Endothelial cell of umbilical vein (primary cell): ENCODE results near the gene FCN1. TPM values are rescaled to one million over a fixed set of nuclear protein-coding genes. Genes with fewer than 3 reads are reported as not detected.

Experiments
- BruUV-seq: library from RNA; stranded (reverse); fragments of 400-500 nt; replicated peaks from 2 replicates; lab custom pipeline; 2021; lab: Mats Ljungman, UMichigan
- CTCF ChIA-PET: fragments of 300-600, 350-600 bp; sonication (Branson Sonifier 250); formaldehyde crosslinking; loops from one replicate; lab custom pipeline; 2021; ENCODE audit warnings: antibody characterized with exemption, inconsistent platforms; lab: Charles Lee
- POLR2A ChIA-PET: fragments of 300-600, 350-600 bp; sonication (Branson Sonifier 250); formaldehyde crosslinking; loops from one replicate; lab custom pipeline; 2021; ENCODE audit warnings: antibody characterized with exemption, inconsistent platforms; lab: Charles Lee
- DNase-seq: peaks from one replicate; pipeline ENCODE4 v3.0.0-alpha.2; 2011; ENCODE audit warnings: low read depth, low spot score
- FAIRE-seq: peaks from 2 replicates; lab custom pipeline; 2011; peaks lifted over from hg19 to GRCh38; lab: Jason Lieb, UNC
- H2AFZ ChIP-seq: 2 replicates; pipeline ENCODE4 v1.6.0; 2012; ENCODE audit warnings: low read depth, low read length, control low read depth, inconsistent platforms
- H3K27ac ChIP-seq: 2 replicates; pipeline ENCODE4 v1.5.1; 2011; ENCODE audit warnings: low read depth, mild to moderate bottlenecking, control low read depth, low read length, moderate library complexity; ENCODE audit not compliant: insufficient read depth
- H3K27me3 ChIP-seq, 2 experiments: 2 replicates each; pipeline versions ENCODE4 v1.6.0 to v1.6.1; 2011; ENCODE audit warnings: low read length in 2 of 2, mixed read lengths in 1 of 2; ENCODE audit not compliant: control insufficient read depth in 2 of 2, insufficient read depth in 2 of 2
- H3K36me3 ChIP-seq, 2 experiments: 2 replicates in 1 of 2; 3 replicates in 1 of 2; pipeline ENCODE4 v1.5.1; 2011; ENCODE audit warnings: low read length in 2 of 2, mild to moderate bottlenecking in 1 of 2, moderate library complexity in 1 of 2; ENCODE audit not compliant: control insufficient read depth in 2 of 2, insufficient read depth in 2 of 2; ENCODE audit errors: extremely low read depth in 1 of 2
- H3K4me1 ChIP-seq: 3 replicates; pipeline ENCODE4 v1.5.1; 2011; ENCODE audit warnings: mild to moderate bottlenecking, low read length; ENCODE audit not compliant: control insufficient read depth, insufficient read depth; ENCODE audit errors: extremely low read depth
- H3K4me2 ChIP-seq: 2 replicates; pipeline ENCODE4 v1.6.1; 2011; ENCODE audit warnings: low read length, control low read depth, mixed read lengths; ENCODE audit not compliant: insufficient read depth
- H3K4me3 ChIP-seq, 3 experiments: fragments of 200-600 bp in 1 of 3; sonication (generic), shearing (Covaris generic) in 1 of 3; replicated peaks in 1 of 3; 2 replicates each; pipeline ENCODE4 v1.5.1; 2011 to 2016; ENCODE audit warnings: control low read depth in 3 of 3, low read length in 3 of 3, mild to moderate bottlenecking in 2 of 3, inconsistent platforms in 1 of 3, low read depth in 1 of 3, moderate library complexity in 1 of 3; ENCODE audit not compliant: insufficient read depth in 1 of 3
- H3K79me2 ChIP-seq: 2 replicates; pipeline ENCODE4 v1.6.0; 2012; ENCODE audit warnings: low read length, inconsistent platforms; ENCODE audit not compliant: control insufficient read depth, insufficient read depth
- H3K9ac ChIP-seq: replicated peaks from 2 replicates; pipeline ENCODE3; 2011; ENCODE audit warnings: low read length, control low read depth; ENCODE audit not compliant: insufficient read depth; ENCODE audit errors: extremely low read depth
- H3K9me1 ChIP-seq: replicated peaks from 3 replicates; pipeline ENCODE4 v1.6.0; 2011; ENCODE audit warnings: mild to moderate bottlenecking, low read length; ENCODE audit not compliant: control insufficient read depth, insufficient read depth; ENCODE audit errors: extremely low read depth
- H3K9me3 ChIP-seq: replicated peaks from 2 replicates; pipeline ENCODE4 v1.5.1; 2012; ENCODE audit warnings: low read length, inconsistent platforms; ENCODE audit not compliant: control insufficient read depth, insufficient read depth
- H4K20me1 ChIP-seq: replicated peaks from 2 replicates; pipeline ENCODE3; 2011; ENCODE audit warnings: mild to moderate bottlenecking, low read length; ENCODE audit not compliant: control insufficient read depth, insufficient read depth; ENCODE audit errors: extremely low read depth
- EZH2 ChIP-seq: IDR thresholded peaks from 2 replicates; pipeline ENCODE4 v1.6.1; 2012; ENCODE audit warnings: borderline replicate concordance, low read depth, mild to moderate bottlenecking, moderate library complexity, low read length, inconsistent platforms; ENCODE audit not compliant: severe bottlenecking
- FOS ChIP-seq: IDR thresholded peaks from 2 replicates; pipeline ENCODE4 v1.6.1; 2011; ENCODE audit warnings: mild to moderate bottlenecking, low read length, moderate library complexity, borderline replicate concordance; ENCODE audit not compliant: insufficient read depth
- GATA2 ChIP-seq: IDR thresholded peaks from 2 replicates; pipeline ENCODE4 v1.7.0; 2011; ENCODE audit warnings: low read depth, mild to moderate bottlenecking, moderate library complexity, mixed read lengths, low read length; ENCODE audit not compliant: insufficient read length, insufficient read depth
- JUN ChIP-seq: IDR thresholded peaks from 2 replicates; pipeline ENCODE4 v1.6.1; 2011; ENCODE audit warnings: borderline replicate concordance, low read depth; ENCODE audit not compliant: insufficient read length, insufficient read depth
- MYC ChIP-seq: IDR thresholded peaks from one replicate; pipeline ENCODE4 v1.6.1; 2011; ENCODE audit warnings: mild to moderate bottlenecking, low read depth, low read length
- POLR2A ChIP-seq: IDR thresholded peaks from 2 replicates; pipeline ENCODE4 v1.6.1; 2012; ENCODE audit warnings: low read depth, mild to moderate bottlenecking, control low read depth, low read length
- POLR2AphosphoS5 ChIP-seq: IDR thresholded peaks from 2 replicates; pipeline ENCODE4 v1.6.1; 2012; ENCODE audit warnings: low read depth, mild to moderate bottlenecking, control low read depth, low read length, moderate library complexity; ENCODE audit not compliant: insufficient read depth
- dilution Hi-C: fragments of 300-500 bp; cut with MboI; formaldehyde crosslinking; loops from one replicate; pipeline ENCODE4 v1.15.0; 2019; ENCODE audit warnings: low sequenced_read_pairs; ENCODE audit not compliant: extremely low pct_ligation_motif_present
- intact Hi-C: fragments of 100-400 bp; cut with micrococcal nuclease; formaldehyde crosslinking; loops from one replicate; pipeline ENCODE4 v1.10.0; 2022
- polyA plus RNA-seq, 4 experiments: library from polyadenylated mRNA; depleted of rRNA in 3 of 4; stranded (reverse) in 3 of 4; unstranded in 1 of 4; fragments of >200 nt; gene quantifications; 2 replicates each; pipeline versions ENCODE4 v1.2.1 to v1.2.3, GENCODE V29; 2011 to 2012; ENCODE audit warnings: missing spikeins in 1 of 4
- total RNA-seq: library from RNA; stranded (reverse); gene quantifications from 2 replicates; pipeline ENCODE4 v1.2.3, GENCODE V29; 2021
- TF ChIP-seq, protein P1 (sequence below): IDR thresholded peaks from 2 replicates; pipeline ENCODE4 v1.6.1; 2011; ENCODE audit not compliant: insufficient read depth, insufficient read length
- TF ChIP-seq, protein P2 (sequence below), 2 donors: IDR thresholded peaks; 1 replicate in 1 of 2; 2 replicates in 1 of 2; pipeline ENCODE4 v1.5.1; 2011; ENCODE audit warnings: low read length in 2 of 2, mild to moderate bottlenecking in 2 of 2, moderate library complexity in 2 of 2, control low read depth in 1 of 2, inconsistent platforms in 1 of 2, low read depth in 1 of 2; ENCODE audit not compliant: insufficient read depth in 1 of 2; ENCODE audit errors: extremely low read depth in 1 of 2

FCN1 gene
- total and polyA plus RNA-seq, 2 donors (not counting 3 experiments of a cell fraction or from before 2014, with no cell fraction given) = not detected

DNA sequence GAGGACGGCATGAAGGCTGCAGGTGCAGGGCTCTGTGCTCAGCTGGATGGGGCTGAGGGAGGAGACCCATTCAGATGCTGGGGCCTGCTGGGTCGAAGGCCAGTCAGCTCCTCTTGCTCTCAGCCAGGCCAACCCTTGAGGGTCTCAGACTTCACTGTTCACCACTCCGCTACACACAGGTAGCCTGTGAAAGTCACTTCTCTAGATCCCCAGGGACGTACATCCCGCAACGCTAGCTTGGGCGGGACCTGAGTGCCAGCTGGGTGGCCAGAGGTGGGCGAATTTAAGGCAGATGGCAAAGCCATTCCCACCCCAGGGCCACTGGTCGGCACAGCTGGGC is 42.2 kb upstream of the FCN1 start:
- Histone ChIP-seq H3K79me2 (no peaks in the 10 kb centered on the region), H3K4me3 (no peak overlapping the region), H3K4me2 (no peak overlapping the region), H3K27me3 (no peaks in the 10 kb centered on the region), H4K20me1 (no peaks in the 10 kb centered on the region), H3K27ac (no peak overlapping the region), H3K9me3 (no peaks in the 10 kb centered on the region), H3K9me1 (no peaks in the 10 kb centered on the region), H2AFZ (no peak overlapping the region), H3K36me3 (no peaks in the 10 kb centered on the region), H3K4me1 (no peaks in the 10 kb centered on the region), H3K9ac (no peak overlapping the region)
- ChIA-PET POLR2A (no interaction called here), CTCF (no interaction called here)
- BruUV-seq = no TSS peak
- no peak for TF ChIP-seq GATA2
- TF ChIP-seq, protein P1, sequence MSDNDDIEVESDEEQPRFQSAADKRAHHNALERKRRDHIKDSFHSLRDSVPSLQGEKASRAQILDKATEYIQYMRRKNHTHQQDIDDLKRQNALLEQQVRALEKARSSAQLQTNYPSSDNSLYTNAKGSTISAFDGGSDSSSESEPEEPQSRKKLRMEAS = no peak
- TF ChIP-seq JUN = no peak
- no peak for TF ChIP-seq POLR2A
- TF ChIP-seq EZH2 = no peak
- TF ChIP-seq FOS = no peak
- no peak for FAIRE-seq
- intact Hi-C loops (no loop called here), dilution Hi-C loops (no loop called here)
- DNase-seq = no peak

DNA sequence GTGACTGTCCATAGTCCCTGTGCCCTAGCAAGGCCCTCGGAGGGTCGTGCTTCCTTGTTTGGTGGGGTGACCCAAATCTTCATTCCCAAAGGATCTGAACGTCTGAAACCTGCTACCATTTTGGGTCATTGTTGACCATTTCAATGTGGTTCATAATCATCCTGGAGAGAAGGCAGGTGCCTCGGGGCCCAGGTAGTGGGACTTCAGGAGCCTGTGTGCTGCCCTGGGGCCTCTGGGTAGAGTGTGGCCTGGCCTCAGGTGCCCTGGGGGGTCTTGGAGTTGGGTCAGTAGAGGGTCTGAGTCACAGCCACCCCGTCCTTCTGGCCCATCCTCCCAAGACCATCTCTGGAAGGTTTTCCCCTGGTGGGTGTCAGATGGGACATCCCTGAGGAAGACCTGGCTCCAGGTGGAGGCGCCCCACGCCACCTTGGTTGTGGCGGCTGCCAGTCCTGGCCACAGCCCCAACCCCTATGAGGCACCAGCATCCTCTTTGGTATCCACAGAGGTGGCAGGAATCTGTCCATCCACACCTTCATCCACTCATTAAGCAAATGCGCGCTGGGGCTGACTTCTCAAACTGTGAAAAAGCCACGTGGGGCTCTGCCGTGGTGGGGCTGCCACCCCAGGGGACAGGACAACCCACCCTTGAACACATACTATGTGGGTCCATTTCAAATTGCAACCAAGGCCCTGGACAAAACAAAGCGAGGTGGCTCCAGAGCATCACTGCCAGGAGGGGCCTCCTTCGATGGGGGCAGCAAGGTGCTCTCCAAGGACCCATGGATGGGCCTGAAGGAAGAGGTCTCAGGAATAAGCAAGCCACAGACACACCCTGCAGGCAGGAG is 41.6 kb upstream of the FCN1 start:
- no TSS peak for BruUV-seq
- intact Hi-C loops (no loop called here), dilution Hi-C loops (no loop called here)
- Histone ChIP-seq H3K4me2 (no peak overlapping the region), H3K9me3 (no peaks in the 10 kb centered on the region), H3K36me3 (no peaks in the 10 kb centered on the region), H4K20me1 (no peaks in the 10 kb centered on the region), H3K4me1 (no peaks in the 10 kb centered on the region), H3K79me2 (no peaks in the 10 kb centered on the region), H2AFZ (no peak overlapping the region), H3K9me1 (no peaks in the 10 kb centered on the region), H3K27ac (no peak overlapping the region), H3K27me3 (no peaks in the 10 kb centered on the region), H3K9ac (no peak overlapping the region), H3K4me3 (no peak overlapping the region)
- ChIA-PET CTCF (no interaction called here), POLR2A (no interaction called here)
- TF ChIP-seq POLR2A (no peak), MYC (no peak), POLR2AphosphoS5 (no peak), JUN (no peak), GATA2 (no peak)
- TF ChIP-seq, protein P2, sequence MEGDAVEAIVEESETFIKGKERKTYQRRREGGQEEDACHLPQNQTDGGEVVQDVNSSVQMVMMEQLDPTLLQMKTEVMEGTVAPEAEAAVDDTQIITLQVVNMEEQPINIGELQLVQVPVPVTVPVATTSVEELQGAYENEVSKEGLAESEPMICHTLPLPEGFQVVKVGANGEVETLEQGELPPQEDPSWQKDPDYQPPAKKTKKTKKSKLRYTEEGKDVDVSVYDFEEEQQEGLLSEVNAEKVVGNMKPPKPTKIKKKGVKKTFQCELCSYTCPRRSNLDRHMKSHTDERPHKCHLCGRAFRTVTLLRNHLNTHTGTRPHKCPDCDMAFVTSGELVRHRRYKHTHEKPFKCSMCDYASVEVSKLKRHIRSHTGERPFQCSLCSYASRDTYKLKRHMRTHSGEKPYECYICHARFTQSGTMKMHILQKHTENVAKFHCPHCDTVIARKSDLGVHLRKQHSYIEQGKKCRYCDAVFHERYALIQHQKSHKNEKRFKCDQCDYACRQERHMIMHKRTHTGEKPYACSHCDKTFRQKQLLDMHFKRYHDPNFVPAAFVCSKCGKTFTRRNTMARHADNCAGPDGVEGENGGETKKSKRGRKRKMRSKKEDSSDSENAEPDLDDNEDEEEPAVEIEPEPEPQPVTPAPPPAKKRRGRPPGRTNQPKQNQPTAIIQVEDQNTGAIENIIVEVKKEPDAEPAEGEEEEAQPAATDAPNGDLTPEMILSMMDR (IDR thresholded peaks at IDR 0.05; ENCODE audit: extremely low read depth in 1 of 2, insufficient read depth in 1 of 2, low read depth in 1 of 2, low read length in 2 of 2) = no peak
- DNase-seq (no peak), FAIRE-seq (no peak)
